Parathyroid adenoma (tissue), 2 donors: Measurements from ENCODE around the gene WNK2.
"Not testable (repeated sequence)": the region's sequence is repeated elsewhere in the genome, so short reads cannot be mapped to it uniquely, and the experiment has no call there.

Experiments
- H2AFZ ChIP-seq: fragments of 300-600 bp; sonication (generic); one replicate; pipeline ENCODE4 v1.7.0; 2017; ENCODE audit warnings: antibody characterized with exemption, mild to moderate bottlenecking
- H3K27ac ChIP-seq: fragments of 300-600 bp; sonication (generic); one replicate; pipeline ENCODE4 v1.7.0; 2017
- H3K27me3 ChIP-seq: fragments of 300-600 bp; sonication (generic); one replicate; pipeline ENCODE4 v1.7.0; 2017; ENCODE audit warnings: low read length; ENCODE audit not compliant: control insufficient read depth, insufficient read depth
- H3K36me3 ChIP-seq: fragments of 300-600 bp; sonication (generic); one replicate; pipeline ENCODE4 v1.7.0; 2017; ENCODE audit warnings: low read length; ENCODE audit not compliant: control insufficient read depth, insufficient read depth
- H3K4me1 ChIP-seq: fragments of 300-600 bp; sonication (generic); one replicate; pipeline ENCODE4 v1.7.0; 2017; ENCODE audit warnings: control low read depth
- H3K4me2 ChIP-seq: fragments of 300-600 bp; sonication (generic); one replicate; pipeline ENCODE4 v1.7.0; 2017; ENCODE audit warnings: low read length
- H3K4me3 ChIP-seq: fragments of 300-600 bp; sonication (generic); one replicate; pipeline ENCODE4 v1.7.0; 2017; ENCODE audit warnings: low read depth, low read length
- H3K79me2 ChIP-seq: fragments of 300-600 bp; sonication (generic); one replicate; pipeline ENCODE4 v1.7.0; 2017; ENCODE audit warnings: control low read depth
- H3K9ac ChIP-seq: fragments of 300-600 bp; sonication (generic); one replicate; pipeline ENCODE4 v1.7.0; 2017; ENCODE audit warnings: mild to moderate bottlenecking
- H3K9me3 ChIP-seq: fragments of 300-600 bp; sonication (generic); one replicate; pipeline ENCODE4 v1.7.0; 2017; ENCODE audit warnings: low read length; ENCODE audit not compliant: control insufficient read depth
- TF ChIP-seq, protein P1 (sequence below): fragments of 300-600 bp; sonication (generic); IDR thresholded peaks from one replicate; pipeline ENCODE4 v1.7.0; 2017; ENCODE audit warnings: antibody characterized with exemption, mild to moderate bottlenecking
- donor health status: primary hyperparathyroidism.

The WNK2 gene

DNA sequence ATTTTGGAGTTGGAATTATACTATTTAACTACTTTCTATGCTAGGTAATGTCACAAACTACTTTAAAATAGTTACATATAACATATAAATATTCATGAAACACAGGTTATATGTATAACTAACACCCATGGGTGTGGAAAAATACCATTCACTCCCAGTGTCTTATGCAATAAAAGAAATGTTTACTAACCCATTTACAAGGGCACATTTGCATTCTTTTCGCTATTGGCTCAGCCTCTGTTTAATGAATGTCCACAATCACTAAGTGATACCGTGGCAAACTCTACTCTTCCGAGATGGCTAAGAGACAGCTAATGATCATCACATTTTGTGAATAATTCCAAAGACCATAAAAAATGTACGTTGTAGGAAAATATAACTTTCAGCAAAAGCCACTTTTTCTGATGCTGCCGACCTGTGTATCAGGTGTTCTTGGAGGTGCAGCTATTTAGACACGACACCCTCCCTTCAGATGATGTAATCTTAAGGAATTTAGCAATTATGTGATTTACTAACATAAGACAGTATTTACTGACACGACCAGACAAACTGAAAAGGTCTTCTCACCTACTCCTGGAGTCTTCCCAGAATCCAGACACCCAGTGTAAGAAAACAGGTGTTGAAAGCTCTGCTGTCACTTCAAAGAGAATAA is 145.8 kb downstream of the WNK2 start:
- H3K79me2 ChIP-seq: no peaks in the 10 kb centered on the region
- no peak overlapping the region for H3K4me2 ChIP-seq
- H3K4me3 ChIP-seq: no peak overlapping the region
- no peaks in the 10 kb centered on the region for H3K27me3 ChIP-seq
- no peak overlapping the region for H3K9ac ChIP-seq
- no peaks in the 10 kb centered on the region for H3K4me1 ChIP-seq
- no peak overlapping the region for H3K27ac ChIP-seq
- H2AFZ ChIP-seq: no peak overlapping the region
- no peaks in the 10 kb centered on the region for H3K9me3 ChIP-seq
- TF ChIP-seq, protein P1, sequence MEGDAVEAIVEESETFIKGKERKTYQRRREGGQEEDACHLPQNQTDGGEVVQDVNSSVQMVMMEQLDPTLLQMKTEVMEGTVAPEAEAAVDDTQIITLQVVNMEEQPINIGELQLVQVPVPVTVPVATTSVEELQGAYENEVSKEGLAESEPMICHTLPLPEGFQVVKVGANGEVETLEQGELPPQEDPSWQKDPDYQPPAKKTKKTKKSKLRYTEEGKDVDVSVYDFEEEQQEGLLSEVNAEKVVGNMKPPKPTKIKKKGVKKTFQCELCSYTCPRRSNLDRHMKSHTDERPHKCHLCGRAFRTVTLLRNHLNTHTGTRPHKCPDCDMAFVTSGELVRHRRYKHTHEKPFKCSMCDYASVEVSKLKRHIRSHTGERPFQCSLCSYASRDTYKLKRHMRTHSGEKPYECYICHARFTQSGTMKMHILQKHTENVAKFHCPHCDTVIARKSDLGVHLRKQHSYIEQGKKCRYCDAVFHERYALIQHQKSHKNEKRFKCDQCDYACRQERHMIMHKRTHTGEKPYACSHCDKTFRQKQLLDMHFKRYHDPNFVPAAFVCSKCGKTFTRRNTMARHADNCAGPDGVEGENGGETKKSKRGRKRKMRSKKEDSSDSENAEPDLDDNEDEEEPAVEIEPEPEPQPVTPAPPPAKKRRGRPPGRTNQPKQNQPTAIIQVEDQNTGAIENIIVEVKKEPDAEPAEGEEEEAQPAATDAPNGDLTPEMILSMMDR: no peak
- H3K36me3 ChIP-seq: no peaks in the 10 kb centered on the region

DNA sequence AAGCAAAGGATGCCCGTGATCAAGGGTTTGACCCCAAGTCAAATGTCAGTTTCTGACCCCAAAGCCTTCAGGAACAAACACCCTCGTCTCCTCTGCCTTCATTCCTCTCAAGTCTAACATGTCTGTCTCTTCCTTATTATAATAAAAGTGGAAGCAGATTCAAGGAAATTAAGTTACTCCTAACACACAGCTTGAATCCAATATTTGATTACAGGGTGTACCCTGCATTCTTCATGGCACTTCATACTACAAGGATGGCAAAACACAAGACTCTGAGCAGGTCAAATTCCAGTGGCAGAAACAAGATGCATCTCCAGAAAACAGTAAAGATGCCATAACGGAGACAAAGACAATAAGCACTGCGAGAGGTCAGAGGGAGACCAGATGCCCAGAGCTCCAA is 148.4 kb downstream of the WNK2 start:
- no peak overlapping the region for H3K9ac ChIP-seq
- H3K27ac ChIP-seq: no peak overlapping the region
- no peak overlapping the region for H3K4me2 ChIP-seq
- H3K4me1 ChIP-seq: no peaks in the 10 kb centered on the region
- TF ChIP-seq, protein P1: no peak
- no peaks in the 10 kb centered on the region for H3K36me3 ChIP-seq
- H3K4me3 ChIP-seq: no peak overlapping the region
- no peaks in the 10 kb centered on the region for H3K9me3 ChIP-seq
- H2AFZ ChIP-seq: no peak overlapping the region
- H3K27me3 ChIP-seq: no peaks in the 10 kb centered on the region
- H3K79me2 ChIP-seq: no peaks in the 10 kb centered on the region

DNA sequence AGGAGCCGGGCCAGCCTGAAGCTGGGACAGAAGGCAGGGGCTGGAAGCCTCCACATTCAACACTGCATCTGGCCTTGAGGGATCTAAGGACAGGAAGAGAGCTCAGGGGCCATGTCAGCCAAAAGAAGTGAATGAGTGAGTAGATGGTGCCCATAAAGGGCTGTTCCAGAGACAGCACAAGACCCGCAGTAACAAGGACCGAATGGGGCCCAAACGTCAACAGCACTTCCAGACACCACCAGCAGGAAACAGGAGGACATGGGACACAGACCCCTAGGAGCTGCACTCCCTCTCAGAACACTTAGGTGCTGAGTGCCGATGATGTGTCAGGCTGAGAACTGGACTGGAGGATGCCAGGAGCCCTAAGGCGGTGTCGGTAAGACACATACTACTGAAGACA is 152.8 kb downstream of the WNK2 start:
- no peaks in the 10 kb centered on the region for H3K36me3 ChIP-seq
- H3K4me2 ChIP-seq: no peak overlapping the region
- H3K27ac ChIP-seq: no peak overlapping the region
- TF ChIP-seq, protein P1: no peak
- H3K4me1 ChIP-seq: no peaks in the 10 kb centered on the region
- no peaks in the 10 kb centered on the region for H3K79me2 ChIP-seq
- no peak overlapping the region for H3K9ac ChIP-seq
- H3K4me3 ChIP-seq: no peak overlapping the region
- no peaks in the 10 kb centered on the region for H3K27me3 ChIP-seq
- H3K9me3 ChIP-seq: no peaks in the 10 kb centered on the region
- no peak overlapping the region for H2AFZ ChIP-seq

DNA sequence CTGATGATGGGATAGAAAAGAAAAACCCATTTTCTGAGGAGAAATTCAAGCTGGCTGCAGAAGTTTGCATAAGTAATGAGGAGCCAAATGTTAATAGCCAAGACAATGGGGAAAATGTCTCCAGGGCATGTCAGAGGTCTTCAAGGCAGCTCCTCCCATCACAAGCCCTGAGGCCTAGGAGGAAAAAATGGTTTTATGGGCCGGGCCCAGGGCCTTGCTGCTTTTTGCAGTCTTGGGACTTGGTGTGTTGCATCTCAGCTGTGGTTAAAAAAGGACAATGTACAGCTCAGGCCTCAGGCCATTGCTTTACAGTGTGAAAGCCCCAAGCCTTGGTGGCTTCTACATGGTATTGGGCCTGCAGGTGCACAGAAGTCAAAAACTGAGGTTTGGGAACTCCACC is 154.3 kb downstream of the WNK2 start:
- H3K27me3 ChIP-seq, H2AFZ ChIP-seq, H3K36me3 ChIP-seq, H3K4me3 ChIP-seq, H3K9ac ChIP-seq, H3K4me2 ChIP-seq, H3K27ac ChIP-seq, H3K9me3 ChIP-seq, H3K4me1 ChIP-seq, H3K79me2 ChIP-seq: not testable (repeated sequence)

DNA sequence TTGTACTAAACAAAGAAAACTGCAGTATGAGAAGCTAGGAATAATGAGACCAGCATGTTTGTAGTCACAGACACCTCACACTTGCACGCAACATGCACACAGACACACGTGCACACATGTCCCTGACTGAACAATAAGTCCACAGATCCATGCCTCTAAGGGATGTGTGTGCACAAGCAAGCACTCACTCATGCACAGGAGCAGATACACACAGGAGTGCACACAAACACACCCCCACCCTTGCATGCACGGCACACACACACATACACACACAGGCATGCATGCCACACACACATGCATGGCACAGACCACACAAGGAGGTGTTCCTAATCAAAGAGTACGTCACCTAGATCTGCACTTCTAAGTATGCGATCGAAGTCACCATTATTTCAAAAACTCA is 156.2 kb downstream of the WNK2 start:
- Histone ChIP-seq H3K4me2 (no peak overlapping the region), H2AFZ (no peak overlapping the region), H3K9me3 (no peaks in the 10 kb centered on the region), H3K4me1 (no peaks in the 10 kb centered on the region), H3K36me3 (no peaks in the 10 kb centered on the region), H3K4me3 (no peak overlapping the region), H3K27ac (no peak overlapping the region), H3K79me2 (no peaks in the 10 kb centered on the region), H3K27me3 (no peaks in the 10 kb centered on the region), H3K9ac (no peak overlapping the region)
- TF ChIP-seq, protein P1: no peak

DNA sequence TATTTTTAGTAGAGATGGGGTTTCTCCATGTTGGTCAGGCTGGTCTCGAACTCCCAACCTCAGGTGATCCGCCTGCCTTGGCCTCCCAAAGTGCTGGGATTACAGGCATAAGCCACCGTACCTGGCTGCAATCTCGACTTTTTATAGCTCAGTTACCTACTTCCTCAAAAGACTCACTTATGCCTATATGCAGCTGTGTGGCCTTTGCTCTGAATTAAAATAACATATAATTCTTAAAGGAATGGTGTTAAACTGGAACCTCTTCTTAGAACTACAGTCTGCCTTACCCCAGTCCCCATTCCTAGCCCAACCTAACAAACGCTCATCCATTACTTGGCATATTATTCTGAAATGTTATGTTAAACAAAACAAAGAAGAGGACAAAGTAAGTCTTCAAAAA is 157.9 kb downstream of the WNK2 start:
- not testable (repeated sequence) for H3K9me3 ChIP-seq, H3K36me3 ChIP-seq, H3K27me3 ChIP-seq, H3K9ac ChIP-seq, H3K4me1 ChIP-seq, H3K4me2 ChIP-seq, H3K27ac ChIP-seq, H3K4me3 ChIP-seq, H2AFZ ChIP-seq, H3K79me2 ChIP-seq

DNA sequence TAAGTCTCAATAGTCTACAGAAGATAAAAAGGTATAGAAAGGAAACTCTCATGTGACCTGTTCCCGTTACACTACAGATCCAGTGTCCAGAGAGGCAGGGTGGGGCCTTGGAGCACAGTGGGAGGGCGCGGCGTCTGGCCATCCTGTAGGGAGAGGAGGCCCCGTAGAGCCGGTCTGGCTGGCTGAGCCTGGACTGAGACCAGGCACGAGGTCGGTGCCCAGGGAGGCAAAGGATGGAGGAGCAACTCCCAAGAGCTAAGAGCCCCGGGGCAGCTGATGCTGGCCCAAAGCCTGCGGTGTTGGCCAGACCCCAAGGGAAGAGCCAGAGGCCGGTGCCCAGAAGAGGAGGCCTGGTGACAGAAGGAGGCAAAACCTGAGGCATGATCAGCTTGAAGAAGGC is 158.5 kb downstream of the WNK2 start:
- not testable (repeated sequence) for H3K9ac ChIP-seq, H3K4me2 ChIP-seq, H3K27ac ChIP-seq, H3K4me3 ChIP-seq, H3K79me2 ChIP-seq, H3K36me3 ChIP-seq, H3K4me1 ChIP-seq, H3K27me3 ChIP-seq, H3K9me3 ChIP-seq, H2AFZ ChIP-seq
